Effector CD4-positive, alpha-beta T cell (primary cell): ENCODE data around the gene ARMH1.
A peak's percentile ranks its signal among the peaks of the same experiment; 100 is the strongest.

ENCODE experiments used
- DNase-seq: peaks from one replicate; pipeline ENCODE4 v3.0.0-alpha.2; 2020
- total RNA-seq: gene quantifications from one replicate; lab custom pipeline; 2026; lab: John Stamatoyannopoulos, UW

ARMH1 gene
- total RNA-seq, result 26.1 reads per million, percentile 53 among the genes with 10 or more reads in this experiment

DNA sequence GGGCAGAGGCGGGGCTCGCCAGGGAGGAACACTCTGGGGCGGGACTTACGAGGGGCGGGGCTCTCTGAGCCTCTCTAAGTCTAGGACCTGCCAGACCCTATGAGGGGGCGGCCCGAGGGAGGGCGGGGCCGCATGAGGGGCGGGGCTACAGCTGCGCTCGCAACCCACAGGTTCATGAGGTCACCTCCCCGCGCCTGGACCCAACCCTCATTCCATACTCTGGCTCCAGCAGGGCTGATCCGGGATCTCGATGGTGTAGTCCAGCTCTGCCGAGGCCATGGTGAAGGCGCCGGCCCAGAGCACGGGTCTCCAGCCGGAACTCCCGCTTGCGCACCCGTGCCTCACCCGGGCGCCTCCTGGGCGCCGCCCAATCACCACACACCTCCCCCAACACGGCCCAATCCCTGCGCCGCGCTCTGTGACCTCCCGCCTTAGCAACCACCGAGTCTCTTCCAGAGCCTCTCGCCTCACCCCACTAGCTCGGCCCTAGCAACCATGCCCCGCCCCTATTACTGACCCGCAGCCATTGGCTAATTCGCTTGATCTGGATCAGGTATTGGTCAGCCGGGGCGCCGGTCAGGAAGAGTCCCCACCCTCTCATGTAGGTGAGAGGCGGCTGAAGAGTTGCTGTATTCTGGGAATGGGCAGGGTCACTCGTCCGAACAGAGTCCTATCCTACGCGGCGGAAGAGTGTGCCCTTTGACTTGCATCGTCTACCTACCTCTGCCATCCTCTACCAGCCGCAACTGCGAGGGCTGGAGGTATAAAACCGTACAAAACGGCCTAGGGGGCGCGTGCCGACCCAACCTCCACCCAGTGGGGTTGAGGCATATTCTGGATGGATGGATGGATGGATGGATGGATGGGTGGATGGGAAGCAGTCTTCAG lies at the start of gene ARMH1, which contains the start of gene TMEM53:
Gene ARMH1, plus strand, starts transcription at position 602 of the 888 bp plus-strand sequence. CDS start 14,984 bp downstream, outside the sequence.
Gene TMEM53, minus strand, starts transcription at position 369 of the 888 bp plus-strand sequence. Its CDS starts 90 bp downstream, at position 279.
- peak; percentile 89 for DNase-seq

- DNase-seq, result no peak
Measured at GRCh38 chr1:44625348-44625747, 49.2 kb upstream of the ARMH1 start.

GRCh38 chr1:44628962-44629756 lies 45.4 kb upstream of the ARMH1 start:
- no peak for DNase-seq

- DNase-seq, result no peak
Measured at GRCh38 chr1:44630116-44630515, 44.4 kb upstream of the ARMH1 start.

GRCh38 chr1:44631333-44631646 lies 43.2 kb upstream of the ARMH1 start:
- no peak for DNase-seq

GRCh38 chr1:44631647-44632539 lies 42.6 kb upstream of the ARMH1 start:
- DNase-seq, result peak; percentile 85

DNA sequence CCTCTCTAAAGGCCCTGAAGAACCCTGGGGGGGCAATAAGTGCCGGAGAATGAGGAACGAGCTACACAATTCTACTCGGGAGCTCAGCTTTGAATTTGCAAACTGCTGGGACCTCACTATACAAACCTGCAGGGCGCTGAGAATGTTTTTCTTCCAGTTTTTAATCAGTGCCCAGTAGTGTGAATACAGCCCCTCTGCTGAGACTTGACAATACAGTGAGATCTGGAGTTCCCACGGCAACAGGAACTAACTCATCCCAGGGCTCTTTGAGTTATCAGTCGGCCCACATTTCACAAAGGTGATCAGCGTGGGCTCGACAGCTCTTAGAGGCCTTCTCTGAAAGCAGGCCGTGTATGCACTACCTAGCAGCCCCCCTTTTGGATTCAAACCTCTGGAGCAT lies 41.9 kb upstream of the ARMH1 start:
- no peak for DNase-seq

- DNase-seq, result no peak
Measured at GRCh38 chr1:44634606-44635189, 39.8 kb upstream of the ARMH1 start.

DNA sequence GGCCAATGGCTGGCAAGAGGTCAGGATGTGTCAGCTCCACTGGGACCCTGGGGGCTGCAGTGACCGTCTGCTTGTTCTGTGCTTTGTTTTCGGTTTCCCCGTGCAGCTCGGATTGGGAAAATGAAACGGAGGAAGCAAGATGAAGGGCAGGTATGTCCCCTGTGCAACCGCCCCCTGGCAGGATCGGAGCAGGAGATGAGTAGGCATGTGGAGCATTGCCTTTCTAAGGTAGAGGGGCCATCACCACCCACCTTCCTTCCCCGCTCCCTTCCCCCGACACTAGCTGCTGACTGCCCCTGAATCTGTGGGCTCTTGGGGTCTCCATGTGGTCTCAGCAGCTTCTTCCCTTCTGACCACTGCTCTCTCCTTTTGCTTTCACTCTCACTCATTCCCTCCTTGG lies 39.1 kb upstream of the ARMH1 start:
- no peak for DNase-seq

DNA sequence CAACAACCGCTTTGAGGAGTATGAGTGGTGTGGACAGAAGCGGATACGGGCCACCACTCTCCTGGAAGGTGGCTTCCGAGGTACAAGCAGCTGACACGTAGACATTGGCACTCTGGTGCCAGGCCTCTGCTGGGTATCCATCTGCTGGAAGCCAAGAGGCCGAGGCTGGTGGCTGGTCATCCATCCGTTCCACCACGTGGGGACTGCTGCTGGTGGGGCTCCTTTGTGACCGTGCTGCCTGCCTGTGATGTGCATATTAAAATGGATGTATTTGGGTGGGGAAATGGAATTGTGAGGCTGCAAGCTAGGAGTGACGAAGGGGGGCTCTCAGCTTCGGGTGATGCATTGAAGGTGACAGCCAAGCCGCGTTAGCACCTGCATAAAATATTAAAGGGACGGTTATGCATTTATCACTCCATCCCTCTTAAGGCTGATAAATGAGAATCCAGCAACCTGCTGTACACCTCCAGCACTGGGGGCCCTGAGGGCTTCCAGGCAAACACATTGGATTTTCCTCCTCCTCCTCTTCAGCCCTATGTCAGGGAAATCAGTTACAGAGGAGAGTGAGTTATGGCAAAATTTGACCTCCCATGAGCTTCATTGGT lies 38.3 kb upstream of the ARMH1 start:
- DNase-seq, result no peak

GRCh38 chr1:44636688-44637598 lies 37.6 kb upstream of the ARMH1 start:
- DNase-seq, result no peak

DNA sequence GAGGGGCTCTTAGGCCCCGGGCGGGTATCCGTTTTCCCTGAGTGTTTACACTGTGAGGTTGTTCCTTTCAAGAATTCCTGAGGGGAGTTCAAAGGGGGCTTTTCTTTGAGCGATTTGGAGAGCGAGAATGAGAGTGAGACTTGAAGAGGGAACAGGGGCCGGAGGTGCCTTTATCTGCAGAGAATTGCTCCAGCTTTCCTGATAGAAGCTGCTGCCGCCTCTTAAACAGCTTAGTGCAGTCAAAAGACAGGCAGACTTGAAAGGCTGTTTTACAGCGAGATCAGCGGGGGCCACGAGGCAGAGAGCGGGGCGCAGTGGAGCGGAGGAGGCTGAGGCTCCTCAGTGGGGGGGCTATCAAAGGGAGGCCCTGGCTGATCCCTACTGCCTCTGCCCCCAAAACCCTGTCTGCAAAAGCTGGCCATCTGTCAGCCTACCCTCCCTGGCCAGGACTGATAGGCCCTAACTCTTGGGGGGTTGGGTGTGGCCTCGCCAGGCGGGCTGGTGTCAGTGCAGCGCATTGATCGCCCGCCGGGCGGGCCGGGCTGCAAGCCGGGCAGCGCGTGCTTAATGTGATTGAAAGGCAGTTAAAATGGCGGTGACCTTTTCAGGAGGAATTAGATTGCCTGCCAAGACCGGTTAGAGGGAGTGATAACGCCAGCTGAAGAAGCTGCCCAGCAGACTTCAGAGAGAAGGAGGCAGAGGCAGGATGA lies 36.7 kb upstream of the ARMH1 start:
- no peak for DNase-seq

DNA sequence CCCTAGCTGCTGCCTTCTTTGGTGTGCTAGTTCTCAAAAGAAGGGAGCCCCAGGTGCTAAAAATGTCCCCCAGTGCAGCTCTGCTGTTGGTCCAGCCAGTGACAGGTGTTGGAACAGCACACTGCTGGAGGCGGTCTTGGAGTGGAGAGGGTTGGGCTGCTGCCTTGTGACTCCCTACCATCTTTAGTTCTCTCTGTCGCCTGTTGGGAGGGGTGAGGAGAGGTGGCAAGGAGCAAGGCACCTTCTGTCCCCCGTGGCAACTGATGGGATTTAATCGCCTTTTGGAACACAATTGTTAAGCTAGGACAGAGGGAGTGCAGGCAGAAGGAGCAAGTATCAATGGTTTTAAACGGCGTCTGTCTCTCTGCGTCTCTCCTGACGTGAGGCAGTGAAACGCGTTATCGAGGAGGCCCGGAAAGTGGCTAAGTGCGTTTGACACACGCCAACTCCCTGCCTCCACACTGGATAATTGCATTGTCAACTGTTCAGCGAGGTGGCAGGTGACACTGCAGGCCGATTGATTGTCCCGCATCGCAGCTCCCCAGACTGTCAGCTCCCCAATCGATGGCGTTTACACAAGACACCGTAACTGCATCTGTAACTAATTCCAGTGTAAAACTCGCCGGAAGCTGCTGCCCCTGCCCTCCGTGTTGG lies 34.2 kb upstream of the ARMH1 start:
- no peak for DNase-seq

DNA sequence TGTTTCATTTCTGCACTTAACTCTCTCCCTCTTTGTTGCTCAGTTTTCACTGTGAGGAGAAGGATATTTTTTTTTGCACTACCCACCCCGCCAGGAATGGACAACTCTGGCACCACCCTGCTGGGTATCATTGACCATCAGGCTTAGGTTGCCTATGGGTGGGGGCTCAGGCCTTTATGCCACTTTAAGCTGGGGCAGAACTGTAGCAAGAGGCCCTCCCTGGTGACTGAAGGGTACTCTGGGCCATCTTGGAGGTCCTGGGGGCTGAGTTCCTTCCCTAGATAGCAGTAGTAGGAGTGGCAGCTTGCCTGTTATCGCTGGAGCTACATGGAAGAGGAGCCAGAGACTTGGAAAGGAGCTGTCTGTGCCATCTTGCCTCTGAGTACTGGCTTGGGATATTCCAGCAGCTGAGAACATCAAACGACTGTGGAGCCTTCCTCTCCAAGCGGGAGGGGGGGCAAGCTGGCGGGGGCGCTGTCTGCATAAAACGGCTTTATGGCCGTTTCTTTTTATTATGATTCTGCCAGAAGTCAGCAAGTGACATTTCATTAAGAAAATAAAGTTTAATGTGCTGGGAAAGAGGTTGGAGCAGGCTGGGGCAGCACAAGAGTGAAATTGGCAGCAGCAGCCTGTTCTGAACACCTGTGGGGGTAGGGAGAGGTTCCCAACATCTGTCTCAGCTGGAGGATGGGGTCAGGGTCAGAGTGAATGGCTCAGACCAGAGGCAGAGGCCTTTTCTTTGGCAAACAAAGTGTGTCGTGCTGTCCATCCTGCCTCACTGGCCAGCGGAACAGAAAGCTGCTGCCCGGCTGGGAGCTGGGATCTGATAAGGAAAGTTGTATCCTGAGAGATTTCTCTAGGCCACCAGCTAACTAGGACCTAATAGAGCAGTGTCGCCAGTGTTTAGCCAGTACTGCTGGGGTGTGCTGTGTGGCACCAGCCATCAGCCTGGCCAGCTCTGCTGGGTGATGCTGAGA lies 33.1 kb upstream of the ARMH1 start:
- no peak for DNase-seq

DNA sequence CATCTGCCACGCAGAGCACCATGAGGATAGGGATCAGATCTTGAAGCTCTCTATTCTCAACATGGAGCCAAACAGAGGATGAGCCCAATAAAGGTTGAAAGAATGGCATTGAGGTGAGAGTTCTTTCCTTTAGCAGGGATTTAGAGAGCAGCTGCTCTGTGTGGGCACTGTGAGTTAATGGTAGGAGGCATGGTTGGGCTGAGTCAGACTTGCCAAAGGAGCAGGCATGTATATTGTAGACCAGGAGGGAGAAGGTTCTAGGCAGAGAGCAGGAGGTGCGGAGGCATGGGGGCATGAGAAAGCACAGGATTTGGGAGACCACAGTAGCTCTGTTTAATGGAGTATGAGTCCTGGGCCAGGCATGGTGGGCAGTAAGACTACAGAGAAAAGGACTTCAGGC lies 32.3 kb upstream of the ARMH1 start:
- no peak for DNase-seq

DNA sequence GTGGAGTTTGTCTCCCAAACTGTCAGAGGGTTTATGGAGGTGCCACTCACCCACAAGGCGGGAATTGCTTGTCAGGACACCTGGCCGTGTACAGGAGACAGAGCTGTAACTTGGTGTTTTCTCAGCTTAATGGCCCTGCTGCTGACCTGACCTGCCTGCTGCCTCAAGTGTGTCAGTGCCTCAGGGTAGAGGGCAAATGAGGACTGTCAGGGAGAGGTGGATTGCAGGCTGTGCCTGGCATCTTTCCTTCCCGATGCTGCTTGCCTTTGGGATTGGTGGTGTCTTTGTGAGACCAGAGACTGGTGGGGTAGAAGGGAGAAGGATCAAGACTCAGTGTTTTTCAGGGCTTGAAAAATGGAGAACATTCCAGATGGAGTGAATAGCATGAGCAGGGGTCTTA lies 31.6 kb upstream of the ARMH1 start:
- DNase-seq, result no peak

DNA sequence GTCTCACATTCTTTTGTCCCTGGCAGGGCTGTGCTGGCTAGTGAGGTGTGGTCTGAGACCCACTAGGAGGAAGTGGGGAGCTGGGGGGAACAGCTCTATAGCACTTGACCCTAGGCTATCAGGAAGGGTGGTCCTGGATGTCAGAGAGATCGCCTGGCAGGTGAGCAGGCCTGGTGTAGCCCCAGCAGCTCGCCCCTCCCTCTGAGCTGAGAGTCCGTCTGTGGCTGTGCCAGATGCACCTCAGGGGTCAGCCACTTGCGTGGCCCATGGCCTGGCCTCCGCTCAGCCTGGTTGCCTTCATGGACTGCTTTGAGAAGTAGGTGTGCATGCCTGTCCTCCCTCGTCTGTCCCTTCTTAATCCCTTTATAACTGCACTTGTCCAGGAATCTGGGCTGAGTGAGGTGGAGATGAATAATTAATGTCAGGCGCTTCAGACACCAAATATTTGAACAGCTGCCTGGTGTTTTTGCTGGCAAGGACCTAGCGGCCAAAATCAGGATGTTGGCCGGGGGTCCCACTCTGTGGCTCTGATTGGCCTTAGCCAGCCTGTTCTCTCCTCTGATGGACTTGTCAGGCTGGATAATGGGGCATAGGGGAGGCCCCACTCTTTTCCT lies 30.7 kb upstream of the ARMH1 start:
- DNase-seq, result no peak

GRCh38 chr1:44644806-44645205 lies 29.7 kb upstream of the ARMH1 start:
- no peak for DNase-seq
